Ishikawa (cell line): Measurements from ENCODE around the gene ATF6.

Experiments
- CEBPB ChIP-seq: IDR thresholded peaks from 2 replicates; pipeline ENCODE4 v1.6.1; 2012
- CREB1 ChIP-seq: IDR thresholded peaks from 2 replicates; pipeline ENCODE4 v1.6.1; 2012; ENCODE audit warnings: low read depth
- EGR1 ChIP-seq: IDR thresholded peaks from 2 replicates; pipeline ENCODE4 v1.6.1; 2012
- EP300 ChIP-seq: IDR thresholded peaks from 2 replicates; pipeline ENCODE4 v1.6.1; 2012; ENCODE audit warnings: borderline replicate concordance
- FOXM1 ChIP-seq: IDR thresholded peaks from 2 replicates; pipeline ENCODE4 v1.6.1; 2012; ENCODE audit warnings: low read depth, borderline replicate concordance
- MAX ChIP-seq: IDR thresholded peaks from 2 replicates; pipeline ENCODE4 v1.6.1; 2012
- NFIC ChIP-seq: IDR thresholded peaks from 2 replicates; pipeline ENCODE4 v1.6.1; 2012
- RAD21 ChIP-seq: IDR thresholded peaks from 2 replicates; pipeline ENCODE4 v1.6.1; 2012; ENCODE audit warnings: low read depth
- REST ChIP-seq: IDR thresholded peaks from 2 replicates; pipeline ENCODE4 v1.6.1; 2012; ENCODE audit warnings: low read depth, mild to moderate bottlenecking
- TAF1 ChIP-seq: IDR thresholded peaks from 2 replicates; pipeline ENCODE4 v1.6.1; 2012; ENCODE audit warnings: low read depth, mild to moderate bottlenecking
- TCF12 ChIP-seq: IDR thresholded peaks from 2 replicates; pipeline ENCODE4 v1.6.1; 2012; ENCODE audit warnings: low read depth
- TEAD4 ChIP-seq: IDR thresholded peaks from 2 replicates; pipeline ENCODE4 v1.6.1; 2012
- USF1 ChIP-seq: IDR thresholded peaks from 2 replicates; pipeline ENCODE4 v1.6.1; 2012
- YY1 ChIP-seq: IDR thresholded peaks from 2 replicates; pipeline ENCODE4 v1.6.1; 2012; ENCODE audit warnings: low read depth
- ZBTB7A ChIP-seq: IDR thresholded peaks from 2 replicates; pipeline ENCODE4 v1.6.1; 2012; ENCODE audit warnings: low read depth

ATF6 gene

GRCh38 chr1:161952607-161953172 is 186.6 kb downstream of the ATF6 start:
- TF ChIP-seq EGR1 (no peak), REST (no peak), CREB1 (no peak), RAD21 (no peak), TCF12 (no peak), CEBPB (no peak), USF1 (no peak), TAF1 (no peak), EP300 (no peak), TEAD4 (no peak), ZBTB7A (no peak), YY1 (no peak), NFIC (no peak), FOXM1 (no peak), MAX (no peak)

GRCh38 chr1:161953256-161953920 is 187.3 kb downstream of the ATF6 start:
- TF ChIP-seq FOXM1 (no peak), TCF12 (no peak), MAX (no peak), YY1 (no peak), CEBPB (no peak)

GRCh38 chr1:161954050-161954449 is 187.9 kb downstream of the ATF6 start:
- TF ChIP-seq EP300 (no peak), TCF12 (no peak), CREB1 (no peak), TAF1 (no peak), NFIC (no peak), MAX (no peak), CEBPB (no peak), TEAD4 (no peak), USF1 (no peak), ZBTB7A (no peak), FOXM1 (no peak), RAD21 (no peak), REST (no peak), EGR1 (no peak), YY1 (no peak)

- no peak for TF ChIP-seq NFIC
- TF ChIP-seq TEAD4 = no peak
- no peak for TF ChIP-seq REST
- TF ChIP-seq ZBTB7A = no peak
- no peak for TF ChIP-seq MAX
Observed at GRCh38 chr1:161954466-161954865, 188.3 kb downstream of the ATF6 start.
